Transverse colon (tissue), 3 donors: ENCODE measurements around the gene ATF6.

ENCODE experiments used
- CTCF ChIP-seq, 5 experiments: fragments of 200-600 bp in 3 of 5; fragments of 450-650 bp in 2 of 5; sonication (generic) in 3 of 5; IDR thresholded peaks; 1 replicate in 2 of 5; 2 replicates in 3 of 5; pipeline ENCODE4 v1.5.1; 2016 to 2017; ENCODE audit warnings: antibody characterized with exemption in 5 of 5, inconsistent platforms in 3 of 5, mild to moderate bottlenecking in 2 of 5, moderate library complexity in 1 of 5
- EP300 ChIP-seq: sonication (generic); formaldehyde crosslinking; IDR thresholded peaks from one replicate; pipeline ENCODE4 v1.6.1; 2017; ENCODE audit warnings: antibody characterized with exemption, low read depth
- POLR2A ChIP-seq: fragments of 450-650 bp; IDR thresholded peaks from one replicate; pipeline ENCODE4 v1.6.1; 2016; ENCODE audit warnings: antibody characterized with exemption, mild to moderate bottlenecking, moderate library complexity

- TF ChIP-seq CTCF (IDR thresholded peaks at IDR 0.05) (peak; percentile 48 to 64 (median 50)), POLR2A (no peak), EP300 (no peak)
Observed at GRCh38 chr1:161792740-161793139, 26.6 kb downstream of the ATF6 start.
